Karpas-422 (cell line): ENCODE results near the gene PPFIA1. TPM values are rescaled to one million over a fixed set of nuclear protein-coding genes. Genes with fewer than 3 reads are reported as not detected.

Source experiments
- DNase-seq: peaks from one replicate; pipeline ENCODE4 v3.0.0-alpha.2; 2015
- H2AFZ ChIP-seq: fragments of 200-600 bp; sonication (generic); 2 replicates; pipeline ENCODE4 v1.6.1; 2014; ENCODE audit warnings: antibody characterized with exemption, low read length, mixed read lengths
- H3K27ac ChIP-seq: fragments of 200-600 bp; sonication (generic); 2 replicates; pipeline ENCODE4 v1.5.1; 2014; ENCODE audit warnings: mild to moderate bottlenecking, low read length, moderate library complexity
- H3K27me3 ChIP-seq: fragments of 200-600 bp; sonication (generic); 2 replicates; pipeline ENCODE4 v1.6.1; 2014; ENCODE audit warnings: low read length, mixed read lengths
- H3K36me3 ChIP-seq: fragments of 200-600 bp; sonication (generic); 2 replicates; pipeline ENCODE4 v1.6.1; 2014; ENCODE audit warnings: low read length, mixed read lengths; ENCODE audit not compliant: insufficient read depth
- H3K4me1 ChIP-seq: fragments of 200-600 bp; sonication (generic); 2 replicates; pipeline ENCODE4 v1.6.1; 2014; ENCODE audit warnings: mild to moderate bottlenecking, low read length, mixed read lengths
- H3K4me2 ChIP-seq: fragments of 200-600 bp; sonication (generic); 2 replicates; pipeline ENCODE4 v1.6.1; 2014; ENCODE audit warnings: low read length, low read depth, mild to moderate bottlenecking; ENCODE audit not compliant: poor library complexity, severe bottlenecking
- H3K4me3 ChIP-seq: fragments of 200-600 bp; sonication (generic); 2 replicates; pipeline ENCODE4 v1.5.1; 2014; ENCODE audit warnings: mild to moderate bottlenecking, antibody characterized with exemption, low read length, mixed read lengths
- H3K79me2 ChIP-seq: fragments of 200-600 bp; sonication (generic); 2 replicates; pipeline ENCODE4 v1.6.1; 2014; ENCODE audit warnings: mild to moderate bottlenecking, low read length, mixed read lengths
- H3K9ac ChIP-seq: fragments of 200-600 bp; sonication (generic); 2 replicates; pipeline ENCODE4 v1.6.0; 2014; ENCODE audit warnings: low read length
- H3K9me2 ChIP-seq: fragments of 200-600 bp; sonication (generic), shearing (Covaris generic); replicated peaks from 2 replicates; pipeline ENCODE4 v1.6.0; 2014; ENCODE audit warnings: mild to moderate bottlenecking, low read length, moderate library complexity; ENCODE audit not compliant: insufficient read depth
- H3K9me3 ChIP-seq: fragments of 300-700, 200-600 bp; sonication (generic); 2 replicates; pipeline ENCODE4 v1.6.1; 2014; ENCODE audit warnings: low read length, mixed read lengths
- H4K20me1 ChIP-seq: fragments of 200-600 bp; sonication (generic); 2 replicates; pipeline ENCODE4 v1.6.1; 2014; ENCODE audit warnings: mild to moderate bottlenecking, antibody characterized with exemption, low read length, low read depth; ENCODE audit not compliant: insufficient read depth
- total RNA-seq: library from RNA; depleted of rRNA; stranded (reverse); fragments of >200 nt; shearing (Covaris generic); gene quantifications from 2 replicates; pipeline ENCODE4 v1.2.3, GENCODE V29; 2014; ENCODE audit warnings: low replicate concordance

Gene PPFIA1
- total RNA-seq, 1 experiment from 2014 or later = 24.6 TPM

GRCh38 chr11:70429724-70430521 lies 159.4 kb downstream of the PPFIA1 start:
- H3K9ac ChIP-seq = no peak overlapping the region
- H3K9me3 ChIP-seq = no peaks in the 10 kb centered on the region
- H2AFZ ChIP-seq = no peak overlapping the region
- H4K20me1 ChIP-seq = no peaks in the 10 kb centered on the region
- no peak for DNase-seq
- no peak overlapping the region for H3K4me3 ChIP-seq
- H3K27ac ChIP-seq = no peak overlapping the region
- no peak overlapping the region for H3K4me2 ChIP-seq
- no peaks in the 10 kb centered on the region for H3K4me1 ChIP-seq
- no peaks in the 10 kb centered on the region for H3K9me2 ChIP-seq
- no peaks in the 10 kb centered on the region for H3K79me2 ChIP-seq
- H3K27me3 ChIP-seq = no peaks in the 10 kb centered on the region
- peaks cover 11% of the 10 kb centered on the region for H3K36me3 ChIP-seq

GRCh38 chr11:70430671-70431574 lies 160.4 kb downstream of the PPFIA1 start:
- Histone ChIP-seq H3K9ac (no peak overlapping the region), H3K4me3 (no peak overlapping the region), H3K9me2 (no peaks in the 10 kb centered on the region), H3K4me2 (no peak overlapping the region), H3K79me2 (no peaks in the 10 kb centered on the region), H3K36me3 (peaks cover 19% of the 10 kb centered on the region; the same call in 1 of the 2 replicates), H4K20me1 (no peaks in the 10 kb centered on the region), H3K27me3 (no peaks in the 10 kb centered on the region), H2AFZ (no peak overlapping the region), H3K9me3 (no peaks in the 10 kb centered on the region), H3K4me1 (no peaks in the 10 kb centered on the region), H3K27ac (no peak overlapping the region)
- DNase-seq = no peak

GRCh38 chr11:70431611-70432010 lies 161.1 kb downstream of the PPFIA1 start:
- Histone ChIP-seq H3K9me3 (no peaks in the 10 kb centered on the region), H2AFZ (no peak overlapping the region), H3K4me1 (no peaks in the 10 kb centered on the region), H3K4me2 (no peak overlapping the region), H3K79me2 (no peaks in the 10 kb centered on the region), H3K9me2 (no peaks in the 10 kb centered on the region), H3K4me3 (no peak overlapping the region), H3K27ac (no peak overlapping the region), H3K27me3 (no peaks in the 10 kb centered on the region), H4K20me1 (no peaks in the 10 kb centered on the region), H3K36me3 (peaks cover 24% of the 10 kb centered on the region), H3K9ac (no peak overlapping the region)
- no peak for DNase-seq

GRCh38 chr11:70432065-70432464 lies 161.6 kb downstream of the PPFIA1 start:
- Histone ChIP-seq H3K9me3 (no peaks in the 10 kb centered on the region), H3K27me3 (no peaks in the 10 kb centered on the region), H3K79me2 (no peaks in the 10 kb centered on the region), H3K4me2 (no peak overlapping the region), H2AFZ (no peak overlapping the region), H3K9ac (no peak overlapping the region), H3K4me1 (no peaks in the 10 kb centered on the region), H3K27ac (no peak overlapping the region), H3K36me3 (peaks cover 26% of the 10 kb centered on the region), H3K4me3 (no peak overlapping the region), H4K20me1 (no peaks in the 10 kb centered on the region), H3K9me2 (no peaks in the 10 kb centered on the region)
- no peak for DNase-seq

GRCh38 chr11:70432580-70432979 lies 162.1 kb downstream of the PPFIA1 start:
- H3K36me3 ChIP-seq = peaks cover 26% of the 10 kb centered on the region
- no peak overlapping the region for H3K4me3 ChIP-seq
- H3K4me2 ChIP-seq = no peak overlapping the region
- H3K9ac ChIP-seq = no peak overlapping the region
- no peaks in the 10 kb centered on the region for H3K9me3 ChIP-seq
- H4K20me1 ChIP-seq = no peaks in the 10 kb centered on the region
- H3K79me2 ChIP-seq = no peaks in the 10 kb centered on the region
- no peaks in the 10 kb centered on the region for H3K9me2 ChIP-seq
- DNase-seq = no peak
- H3K4me1 ChIP-seq = no peaks in the 10 kb centered on the region
- H3K27ac ChIP-seq = no peak overlapping the region
- H3K27me3 ChIP-seq = no peaks in the 10 kb centered on the region
- no peak overlapping the region for H2AFZ ChIP-seq

GRCh38 chr11:70433038-70433437 lies 162.5 kb downstream of the PPFIA1 start:
- no peak overlapping the region for H3K4me2 ChIP-seq
- no peaks in the 10 kb centered on the region for H3K27me3 ChIP-seq
- peaks cover 28% of the 10 kb centered on the region for H3K36me3 ChIP-seq
- no peak overlapping the region for H3K9ac ChIP-seq
- no peak overlapping the region for H3K27ac ChIP-seq
- no peaks in the 10 kb centered on the region for H3K9me2 ChIP-seq
- H4K20me1 ChIP-seq = no peaks in the 10 kb centered on the region
- no peaks in the 10 kb centered on the region for H3K79me2 ChIP-seq
- no peak for DNase-seq
- no peak overlapping the region for H3K4me3 ChIP-seq
- no peaks in the 10 kb centered on the region for H3K4me1 ChIP-seq
- H2AFZ ChIP-seq = no peak overlapping the region
- no peaks in the 10 kb centered on the region for H3K9me3 ChIP-seq

GRCh38 chr11:70433526-70433925 lies 163.0 kb downstream of the PPFIA1 start:
- no peak for DNase-seq
- H3K9me2 ChIP-seq = no peaks in the 10 kb centered on the region
- H3K27ac ChIP-seq = no peak overlapping the region
- H3K4me3 ChIP-seq = no peak overlapping the region
- H3K27me3 ChIP-seq = no peaks in the 10 kb centered on the region
- no peaks in the 10 kb centered on the region for H3K9me3 ChIP-seq
- peaks cover 29% of the 10 kb centered on the region for H3K36me3 ChIP-seq
- H3K9ac ChIP-seq = no peak overlapping the region
- H3K4me2 ChIP-seq = no peak overlapping the region
- no peaks in the 10 kb centered on the region for H3K79me2 ChIP-seq
- H3K4me1 ChIP-seq = no peaks in the 10 kb centered on the region
- H2AFZ ChIP-seq = no peak overlapping the region
- no peaks in the 10 kb centered on the region for H4K20me1 ChIP-seq
